ENCODE measurements around the gene ZSWIM6.

ZSWIM6 gene

DNA sequence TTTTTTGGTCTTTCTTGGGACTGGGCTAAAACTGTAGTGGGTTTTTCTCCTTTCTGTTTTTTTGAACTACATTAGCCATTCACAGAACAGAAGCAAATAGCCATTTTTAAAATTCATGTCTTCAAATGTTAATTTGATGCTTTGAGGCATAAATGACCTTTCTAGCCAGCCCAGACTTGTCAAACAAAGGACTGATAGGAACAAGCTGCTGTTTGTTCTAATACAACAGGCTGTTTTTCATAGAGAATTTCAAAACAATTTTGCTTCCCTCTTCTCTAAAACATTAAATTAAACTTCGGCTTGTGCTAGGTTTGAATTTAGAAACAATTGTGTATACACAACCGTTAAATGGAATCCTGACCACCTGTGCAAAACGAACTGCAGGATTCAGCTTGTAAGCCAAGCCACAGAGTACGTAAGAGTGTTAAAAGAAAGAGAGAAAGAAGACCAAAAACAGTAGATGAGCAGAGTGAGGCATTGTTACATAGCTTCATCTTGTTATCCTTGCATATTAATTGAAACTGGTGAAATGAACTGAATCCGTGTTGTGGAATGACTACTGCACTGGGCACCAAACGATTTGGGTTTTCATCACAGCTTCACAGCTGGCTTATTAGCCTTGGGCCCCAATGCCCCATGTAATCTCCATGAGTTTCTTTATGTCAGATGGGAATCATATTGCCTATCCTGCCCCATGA lies 100.0 kb downstream of the ZSWIM6 start:
- Histone ChIP-seq H3K4me3 (ENCODE audit: insufficient read depth, low read length, poor library complexity, severe bottlenecking) (no peak overlapping the region), H4K20me1 (ENCODE audit: low read depth, low read length) (no peaks in the 10 kb centered on the region; the same call in 1 of the 2 replicates), H3K36me3 (ENCODE audit: low read length) (no peaks in the 10 kb centered on the region), H3K9me2 (replicated peaks; ENCODE audit: insufficient read depth, low read length) (no peaks in the 10 kb centered on the region), H3K79me2 (ENCODE audit: insufficient read depth, low read length) (no peaks in the 10 kb centered on the region), H3F3A (ENCODE audit: insufficient read depth) (no peaks in the 10 kb centered on the region), H3K27me3 (ENCODE audit: low read length) (no peaks in the 10 kb centered on the region), H3K27ac (ENCODE audit: low read depth, low read length) (no peak overlapping the region), H3K9ac (ENCODE audit: low read length) (no peak overlapping the region), H3K4me2 (ENCODE audit: low read depth, low read length, poor library complexity, severe bottlenecking) (no peak overlapping the region), H2AFZ (ENCODE audit: low read depth, low read length, severe bottlenecking) (no peak overlapping the region), H3K9me3 (ENCODE audit: insufficient read depth, low read length) (no peaks in the 10 kb centered on the region)
- TF ChIP-seq, protein P1, sequence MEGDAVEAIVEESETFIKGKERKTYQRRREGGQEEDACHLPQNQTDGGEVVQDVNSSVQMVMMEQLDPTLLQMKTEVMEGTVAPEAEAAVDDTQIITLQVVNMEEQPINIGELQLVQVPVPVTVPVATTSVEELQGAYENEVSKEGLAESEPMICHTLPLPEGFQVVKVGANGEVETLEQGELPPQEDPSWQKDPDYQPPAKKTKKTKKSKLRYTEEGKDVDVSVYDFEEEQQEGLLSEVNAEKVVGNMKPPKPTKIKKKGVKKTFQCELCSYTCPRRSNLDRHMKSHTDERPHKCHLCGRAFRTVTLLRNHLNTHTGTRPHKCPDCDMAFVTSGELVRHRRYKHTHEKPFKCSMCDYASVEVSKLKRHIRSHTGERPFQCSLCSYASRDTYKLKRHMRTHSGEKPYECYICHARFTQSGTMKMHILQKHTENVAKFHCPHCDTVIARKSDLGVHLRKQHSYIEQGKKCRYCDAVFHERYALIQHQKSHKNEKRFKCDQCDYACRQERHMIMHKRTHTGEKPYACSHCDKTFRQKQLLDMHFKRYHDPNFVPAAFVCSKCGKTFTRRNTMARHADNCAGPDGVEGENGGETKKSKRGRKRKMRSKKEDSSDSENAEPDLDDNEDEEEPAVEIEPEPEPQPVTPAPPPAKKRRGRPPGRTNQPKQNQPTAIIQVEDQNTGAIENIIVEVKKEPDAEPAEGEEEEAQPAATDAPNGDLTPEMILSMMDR (IDR thresholded peaks at IDR 0.05; ENCODE audit: insufficient read depth, low read length, poor library complexity, severe bottlenecking), result no peak
- TF ChIP-seq EZH2phosphoT487 (conservative IDR thresholded peaks at IDR 0.05; ENCODE audit: low read length), result no peak

DNA sequence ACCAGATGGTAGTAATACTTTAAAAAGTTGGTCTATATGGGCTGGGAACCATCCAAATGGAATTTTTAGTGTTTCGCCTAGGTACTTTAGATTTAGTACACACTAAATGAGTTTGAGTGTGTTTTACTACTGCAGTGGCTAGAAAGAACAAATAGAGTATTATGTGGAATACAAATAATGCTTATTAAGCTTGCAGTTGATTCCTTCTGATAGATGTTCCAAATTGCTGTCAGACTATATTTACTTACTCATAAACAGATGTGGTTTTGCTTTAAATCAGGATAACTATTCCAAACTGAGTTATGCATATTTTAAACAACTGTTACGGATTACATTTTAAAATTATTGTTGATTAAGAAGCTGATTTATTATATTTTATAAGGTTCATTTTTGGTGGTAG lies 103.3 kb downstream of the ZSWIM6 start:
- Histone ChIP-seq H4K20me1 (ENCODE audit: low read depth, low read length) (no peaks in the 10 kb centered on the region; the same call in 1 of the 2 replicates), H3K27me3 (ENCODE audit: low read length) (no peaks in the 10 kb centered on the region), H3F3A (ENCODE audit: insufficient read depth) (no peaks in the 10 kb centered on the region), H3K79me2 (ENCODE audit: insufficient read depth, low read length) (no peaks in the 10 kb centered on the region), H3K27ac (ENCODE audit: low read depth, low read length) (no peak overlapping the region), H3K9me3 (ENCODE audit: insufficient read depth, low read length) (no peaks in the 10 kb centered on the region), H3K4me2 (ENCODE audit: low read depth, low read length, poor library complexity, severe bottlenecking) (no peak overlapping the region), H3K36me3 (ENCODE audit: low read length) (no peaks in the 10 kb centered on the region), H3K9ac (ENCODE audit: low read length) (no peak overlapping the region), H3K9me2 (replicated peaks; ENCODE audit: insufficient read depth, low read length) (no peaks in the 10 kb centered on the region), H2AFZ (ENCODE audit: low read depth, low read length, severe bottlenecking) (no peak overlapping the region), H3K4me3 (ENCODE audit: insufficient read depth, low read length, poor library complexity, severe bottlenecking) (no peak overlapping the region)
- TF ChIP-seq, protein P1 (IDR thresholded peaks at IDR 0.05; ENCODE audit: insufficient read depth, low read length, poor library complexity, severe bottlenecking), result no peak

DNA sequence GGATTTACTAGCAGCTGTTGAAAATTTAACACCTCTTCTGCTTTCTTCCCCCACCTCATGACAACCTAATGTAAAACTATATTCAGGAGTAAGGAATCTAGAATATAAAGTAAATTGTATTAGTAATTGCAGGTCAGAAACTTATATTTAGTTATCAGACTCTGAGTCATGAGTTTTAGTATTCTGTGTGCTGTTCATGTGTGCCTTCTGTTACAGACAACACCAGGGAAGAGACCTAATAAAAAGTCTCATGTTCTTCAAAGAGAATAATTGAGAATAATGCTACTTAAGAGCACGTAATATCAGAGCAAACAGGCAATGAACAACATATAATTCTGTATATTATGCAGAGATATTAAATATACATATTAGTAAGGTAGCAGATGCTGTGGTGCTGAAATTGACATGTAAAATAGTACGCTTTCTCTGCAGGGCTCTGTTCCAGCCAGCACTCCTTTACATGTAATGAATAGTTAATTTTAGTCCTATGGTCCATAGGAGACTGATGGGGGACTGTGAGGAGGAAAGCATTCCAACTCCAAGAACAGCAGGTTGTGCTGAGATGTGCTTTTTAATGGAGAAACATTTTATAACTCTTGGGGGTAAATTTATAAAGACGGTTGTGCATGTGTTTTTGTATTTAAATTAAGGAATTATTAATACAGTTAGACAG lies 106.4 kb downstream of the ZSWIM6 start:
- peaks cover 25% of the 10 kb centered on the region for H3K9me3 ChIP-seq (ENCODE audit: insufficient read depth, low read length)
- H3K27ac ChIP-seq (ENCODE audit: low read depth, low read length), result no peak overlapping the region
- H3K9ac ChIP-seq (ENCODE audit: low read length), result no peak overlapping the region
- H3K27me3 ChIP-seq (ENCODE audit: low read length), result no peaks in the 10 kb centered on the region
- no peaks in the 10 kb centered on the region for H4K20me1 ChIP-seq (ENCODE audit: low read depth, low read length)
- no peaks in the 10 kb centered on the region for H3K9me2 ChIP-seq (replicated peaks; ENCODE audit: insufficient read depth, low read length)
- no peak for TF ChIP-seq EZH2phosphoT487 (conservative IDR thresholded peaks at IDR 0.05; ENCODE audit: low read length)
- TF ChIP-seq, protein P1 (IDR thresholded peaks at IDR 0.05; ENCODE audit: insufficient read depth, low read length, poor library complexity, severe bottlenecking), result no peak
- H3K36me3 ChIP-seq (ENCODE audit: low read length), result no peaks in the 10 kb centered on the region
- H3K79me2 ChIP-seq (ENCODE audit: insufficient read depth, low read length), result no peaks in the 10 kb centered on the region
- no peak overlapping the region for H3K4me2 ChIP-seq (ENCODE audit: low read depth, low read length, poor library complexity, severe bottlenecking)
- no peaks in the 10 kb centered on the region for H3F3A ChIP-seq (ENCODE audit: insufficient read depth)
- no peak overlapping the region for H2AFZ ChIP-seq (ENCODE audit: low read depth, low read length, severe bottlenecking)
- H3K4me3 ChIP-seq (ENCODE audit: insufficient read depth, low read length, poor library complexity, severe bottlenecking), result no peak overlapping the region
